HK-2 (cell line): Measurements from ENCODE around the gene EEF1A2.
"Not testable (repeated sequence)": the region's sequence is repeated elsewhere in the genome, so short reads cannot be mapped to it uniquely, and the experiment has no call there.

ENCODE experiments used
- DNase-seq: peaks from one replicate; pipeline ENCODE4 v3.0.0-alpha.2; 2018; ENCODE audit not compliant: unreplicated experiment

Gene EEF1A2

DNA sequence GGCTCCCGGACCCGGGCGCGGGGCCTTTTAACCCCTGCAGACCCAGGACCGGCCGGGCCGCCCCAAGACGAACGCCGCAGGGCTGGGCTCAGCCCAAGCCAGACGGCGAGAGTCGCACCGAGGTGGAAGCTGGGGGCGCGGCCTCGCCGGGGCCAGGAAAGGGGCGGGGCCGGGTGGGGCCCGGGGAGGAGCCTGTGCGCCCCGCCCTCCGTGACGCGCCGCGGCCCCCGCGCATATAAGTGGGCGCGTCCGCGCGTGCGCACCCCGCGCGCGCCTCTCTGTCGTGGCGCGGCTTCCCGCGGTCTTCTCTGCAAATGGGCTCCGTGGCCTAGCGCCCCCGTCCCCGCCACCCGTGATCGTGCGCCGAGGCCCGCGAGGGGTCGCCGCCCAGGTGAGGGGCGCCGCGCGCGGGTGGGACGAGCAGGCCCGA, 21.6 kb upstream of the EEF1A2 start, which contains the start of gene PPDPF:
PPDPF (plus strand) TSS at position 262 of the 430 bp plus-strand sequence. CDS start 544 bp downstream, outside the sequence.
- DNase-seq = peak; percentile 92

DNA sequence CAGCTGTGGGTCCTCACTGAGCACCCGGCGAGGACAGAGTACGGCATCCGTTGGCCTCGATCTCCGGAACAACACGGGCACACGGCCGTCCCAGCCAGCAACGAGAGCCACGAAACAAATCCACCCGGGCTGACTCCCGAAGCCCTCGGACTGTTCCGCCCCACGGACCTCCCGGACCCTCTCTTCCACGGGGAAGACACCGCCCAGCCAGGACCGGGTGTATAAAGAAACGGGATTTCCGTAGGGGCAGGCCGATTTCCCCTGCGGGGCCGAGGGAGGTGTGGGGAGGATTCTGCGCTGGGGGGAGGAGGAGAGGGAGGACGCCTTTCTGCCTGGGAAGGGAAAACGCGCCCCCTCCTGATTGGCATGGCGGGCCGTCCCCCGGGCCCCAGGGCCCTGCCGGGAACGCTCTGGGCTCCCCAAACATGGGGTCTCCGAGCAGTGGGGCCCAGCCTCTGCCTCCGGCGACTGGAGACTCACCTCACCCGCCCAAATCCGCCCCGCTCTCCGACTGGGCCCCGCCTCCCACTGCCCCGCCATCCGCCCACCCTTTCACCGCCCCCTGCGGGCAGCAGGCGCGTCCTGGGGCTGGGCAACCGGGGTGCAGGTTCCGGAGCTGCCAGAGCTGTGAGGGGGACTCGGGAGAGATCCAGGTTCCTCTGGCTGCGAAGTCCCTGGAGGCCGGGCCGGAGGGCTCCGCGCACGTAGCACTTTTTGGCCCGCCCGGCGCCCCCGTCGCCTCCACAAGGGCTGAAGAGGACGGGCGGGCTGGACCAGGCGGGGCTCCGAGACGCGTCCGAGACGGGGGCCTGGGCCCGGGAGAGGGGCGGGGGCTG, 21.0 kb upstream of the EEF1A2 start:
- DNase-seq = peak; percentile 87

DNA sequence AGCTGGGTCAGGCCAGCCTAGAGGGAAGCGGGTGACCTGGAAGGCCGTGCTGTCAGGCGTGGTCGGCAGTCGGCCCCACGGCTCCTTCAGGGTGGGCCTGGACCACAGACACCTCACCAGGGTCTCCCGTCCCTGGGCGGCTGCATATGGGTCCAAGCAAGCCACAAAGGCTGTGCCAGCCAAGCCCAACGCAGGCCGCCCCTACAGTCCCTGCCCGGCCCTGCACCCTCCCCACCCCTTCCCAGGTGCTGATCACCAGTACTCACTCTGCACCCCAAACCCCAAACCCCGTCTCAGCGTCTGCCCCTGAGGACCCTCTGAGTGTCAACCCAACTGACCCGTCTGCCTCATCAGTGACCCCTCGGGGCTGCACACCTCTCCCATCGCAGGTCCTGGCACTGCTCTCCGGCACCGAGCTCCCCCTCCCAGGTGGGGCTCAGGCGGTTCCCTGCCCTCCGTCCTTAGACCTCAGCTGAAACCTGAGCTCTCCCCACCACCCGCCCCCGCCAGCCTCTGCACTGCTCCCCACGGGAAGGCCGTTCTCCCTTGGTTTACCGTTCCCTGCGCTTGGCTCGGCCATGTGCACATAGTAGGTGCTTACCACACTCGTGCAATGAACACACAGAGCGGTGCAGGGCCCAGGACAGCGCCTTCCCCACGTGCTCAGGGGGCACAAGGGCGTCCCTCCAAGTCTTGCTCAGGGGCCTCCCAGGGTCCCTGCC, 20.2 kb upstream of the EEF1A2 start:
- DNase-seq = no peak

DNA sequence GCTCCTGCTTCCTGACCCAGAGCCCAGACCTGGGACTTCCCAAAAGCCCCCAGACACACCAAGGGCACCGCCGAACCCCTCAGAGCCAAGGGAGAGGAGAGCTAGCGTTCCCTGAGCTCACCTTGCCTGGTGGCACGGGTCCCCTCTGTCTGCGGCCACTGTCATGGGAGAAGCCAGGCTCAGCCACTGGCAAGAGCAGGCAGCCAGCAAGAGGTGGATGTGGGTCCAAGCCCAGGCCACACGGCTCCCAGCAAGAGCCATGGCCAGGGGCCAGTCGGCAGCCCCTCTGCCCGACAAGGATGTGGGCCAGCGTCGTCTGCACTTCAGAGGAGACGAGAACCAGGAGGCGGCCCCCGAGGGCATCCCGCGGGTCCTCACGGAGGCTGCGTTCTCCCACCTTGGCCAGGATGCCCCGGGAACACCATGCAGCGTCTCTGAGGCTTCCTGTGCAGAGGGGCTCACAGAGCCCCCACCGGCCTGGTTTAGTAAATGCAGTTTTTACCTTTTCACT, 19.5 kb upstream of the EEF1A2 start:
- DNase-seq = no peak

DNA sequence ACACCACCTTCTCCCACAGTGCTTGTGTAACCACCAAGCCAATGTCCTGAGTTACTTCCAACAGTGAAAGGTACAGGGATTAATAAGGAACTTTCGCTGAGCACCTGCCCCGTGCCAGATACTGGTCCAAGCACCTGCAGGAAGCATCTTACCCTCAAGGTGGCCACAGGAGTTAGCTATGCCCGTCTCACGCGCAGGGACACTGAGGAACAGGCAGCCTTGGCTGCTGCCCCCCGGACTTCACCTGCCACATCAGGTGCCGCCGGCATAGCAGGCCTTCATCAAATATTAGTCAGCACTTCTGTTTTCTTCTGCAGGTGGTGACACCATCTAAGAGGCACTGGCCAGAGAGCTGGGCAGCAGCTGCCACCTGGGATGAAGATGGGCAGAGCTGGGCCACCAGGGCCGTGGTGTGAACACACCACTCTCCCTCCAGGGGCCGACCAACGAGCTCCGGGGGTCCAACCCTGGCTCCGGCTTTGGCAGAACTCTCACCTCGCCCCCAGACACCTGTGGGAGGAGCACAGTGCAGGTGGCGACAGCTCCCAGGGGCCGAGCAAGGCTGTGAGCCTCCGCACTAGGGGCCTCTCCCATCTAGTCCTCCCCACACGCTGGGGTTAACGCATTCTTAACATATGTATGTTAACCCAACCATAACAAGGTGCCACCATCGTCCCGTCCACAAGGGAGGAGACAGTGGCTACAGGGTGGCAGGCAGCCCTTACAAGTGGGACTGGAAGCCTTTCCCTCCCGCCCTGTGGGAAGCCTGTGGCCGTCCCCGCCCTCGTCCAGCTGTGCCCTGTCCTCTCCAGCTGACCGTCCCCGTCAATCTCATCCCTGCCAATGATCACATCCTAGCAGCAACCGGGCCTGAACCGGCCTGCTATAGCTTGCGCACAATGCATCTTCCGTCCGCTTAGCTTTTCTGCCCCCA, 18.8 kb upstream of the EEF1A2 start:
- DNase-seq = no peak

DNA sequence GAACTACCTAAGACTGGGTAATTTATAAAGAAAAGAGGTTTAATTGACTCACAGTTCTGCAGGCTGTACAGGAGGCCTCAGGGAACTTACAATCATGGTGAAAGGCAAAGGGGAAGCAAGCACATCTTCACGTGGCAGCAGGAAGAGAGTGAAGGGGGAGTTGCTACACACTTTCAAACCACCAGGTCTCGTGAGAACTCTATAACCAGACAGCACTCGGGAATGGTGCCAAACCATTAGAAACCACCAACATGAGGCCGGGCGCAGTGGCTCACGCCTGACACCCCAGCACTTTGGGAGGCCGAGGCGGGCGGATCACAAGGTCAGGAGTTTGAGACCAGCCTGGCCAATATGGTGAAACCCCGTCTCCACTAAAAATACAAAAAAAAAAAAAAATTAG, 15.6 kb upstream of the EEF1A2 start:
- not testable (repeated sequence) for DNase-seq

DNA sequence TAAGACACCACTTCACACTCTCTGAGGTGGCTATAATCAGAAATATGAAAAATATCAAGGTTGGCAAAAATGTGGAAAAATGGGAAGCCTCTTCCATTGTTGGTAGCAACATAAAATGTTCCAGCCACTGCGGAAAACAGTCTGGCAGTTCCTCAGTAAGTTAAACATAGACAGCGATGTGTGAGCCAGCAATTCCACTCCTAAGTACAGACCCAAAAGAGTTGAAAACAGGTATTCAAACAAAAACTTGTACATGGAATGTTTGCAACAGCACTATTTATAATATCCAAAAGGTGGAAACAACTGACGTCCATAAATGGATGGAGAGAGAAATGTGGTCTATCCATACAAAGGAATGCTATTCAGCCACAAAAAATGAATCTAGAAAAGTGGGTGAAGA, 14.3 kb upstream of the EEF1A2 start:
- DNase-seq = no peak

DNA sequence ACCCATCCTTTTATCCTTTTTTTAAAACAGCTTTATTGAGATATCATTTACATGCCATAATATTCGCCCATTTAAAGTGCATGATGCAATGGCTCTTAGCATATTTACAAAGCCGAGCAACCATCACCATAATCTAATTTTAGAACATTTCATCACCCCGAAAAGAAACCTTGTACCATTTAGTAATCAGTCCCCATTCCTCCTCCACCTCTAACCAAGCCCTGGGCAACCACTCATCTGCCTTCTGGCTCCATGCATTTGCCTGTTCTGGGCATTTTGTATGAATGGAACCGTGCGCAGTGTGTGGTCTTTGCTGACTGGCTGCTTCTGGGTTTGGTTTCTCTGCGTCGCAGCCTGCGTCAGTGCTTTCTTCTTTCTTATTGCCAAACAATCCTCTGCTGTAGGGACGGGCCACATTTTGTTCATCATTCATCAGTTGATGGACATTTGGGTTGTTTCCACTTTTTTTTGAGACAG, 10.2 kb upstream of the EEF1A2 start:
- no peak for DNase-seq

DNA sequence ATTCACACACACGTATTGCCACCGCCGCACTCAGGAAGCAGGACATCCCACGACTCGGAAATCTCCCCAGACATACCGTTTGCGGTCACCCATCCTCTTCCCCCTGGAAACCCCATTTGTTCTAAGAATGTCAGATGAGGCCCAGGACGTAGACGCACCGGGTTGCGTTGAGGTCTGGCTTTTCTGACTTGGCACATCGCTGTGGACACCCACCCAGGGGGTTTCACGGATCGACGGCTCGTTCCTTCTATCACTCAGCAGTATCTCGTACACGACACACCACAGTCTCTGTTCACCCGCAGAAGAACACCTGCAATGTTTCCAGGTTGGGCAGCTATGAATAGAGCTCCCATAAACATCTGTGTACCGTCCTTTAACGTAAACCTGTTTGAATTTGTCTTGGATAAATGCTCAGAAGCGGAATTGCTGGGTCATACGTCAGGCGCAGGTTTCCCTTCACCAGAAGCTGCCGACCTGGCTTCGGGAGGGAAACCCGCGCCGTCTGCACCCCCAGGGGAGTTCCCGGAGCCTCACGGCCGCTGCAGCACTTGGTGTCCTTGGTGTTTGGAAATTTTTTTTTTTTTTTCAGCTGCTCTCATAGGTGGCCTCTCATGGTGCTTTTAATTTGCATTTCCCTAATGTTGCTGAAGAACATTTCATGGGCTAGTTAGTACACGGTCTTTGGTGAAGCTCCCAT, 9.3 kb upstream of the EEF1A2 start:
- DNase-seq = no peak

DNA sequence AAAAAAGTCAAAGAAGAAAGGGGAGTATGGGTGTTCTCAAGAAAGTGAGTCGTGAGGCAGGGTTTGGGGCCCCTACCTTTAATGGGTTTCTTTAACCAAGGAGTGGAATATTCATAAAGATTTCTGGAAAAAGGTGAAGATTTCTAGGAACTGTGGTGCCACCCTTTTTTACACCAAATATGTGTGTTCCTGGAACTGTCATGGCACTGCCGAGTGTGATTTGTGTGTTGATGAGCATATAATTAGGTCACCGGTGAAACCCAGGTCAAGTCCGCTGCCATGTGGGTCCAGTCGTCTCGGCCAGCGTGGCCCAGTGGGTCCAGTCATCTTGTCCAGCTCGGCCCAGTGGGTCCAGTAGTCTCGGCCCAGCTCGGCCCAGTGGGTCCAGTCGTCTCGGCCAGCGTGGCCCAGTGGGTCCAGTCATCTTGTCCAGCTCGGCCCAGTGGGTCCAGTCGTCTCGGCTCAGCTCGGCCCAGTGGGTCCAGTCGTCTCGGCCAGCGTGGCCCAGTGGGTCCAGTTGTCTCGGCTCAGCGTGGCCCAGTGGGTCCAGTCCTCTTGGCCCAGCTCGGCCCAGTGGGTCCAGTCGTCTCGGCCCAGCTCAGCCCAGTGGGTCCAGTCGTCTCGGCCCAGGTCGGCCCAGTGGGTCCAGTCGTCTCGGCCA, 8.3 kb upstream of the EEF1A2 start:
- DNase-seq = no peak

DNA sequence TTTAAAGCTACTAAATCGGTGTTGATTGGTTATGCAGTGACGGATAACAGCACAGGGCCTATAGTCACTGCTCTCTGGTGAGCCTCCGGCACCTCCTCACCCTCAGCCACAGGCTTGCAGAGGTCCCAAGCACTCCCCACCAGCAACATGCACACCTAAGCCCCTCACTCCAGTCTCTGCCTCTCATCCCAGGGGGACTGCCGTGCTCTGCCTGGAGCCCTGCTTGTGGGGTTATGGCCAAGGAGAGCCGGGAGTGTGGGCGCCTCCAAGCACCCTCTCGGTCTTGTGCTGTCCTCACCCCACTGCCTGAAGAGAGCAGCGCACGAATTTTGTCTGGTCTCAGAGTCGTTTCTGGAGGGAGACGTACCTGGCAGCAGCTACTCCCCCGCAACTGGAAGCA, 6.8 kb upstream of the EEF1A2 start:
- no peak for DNase-seq

DNA sequence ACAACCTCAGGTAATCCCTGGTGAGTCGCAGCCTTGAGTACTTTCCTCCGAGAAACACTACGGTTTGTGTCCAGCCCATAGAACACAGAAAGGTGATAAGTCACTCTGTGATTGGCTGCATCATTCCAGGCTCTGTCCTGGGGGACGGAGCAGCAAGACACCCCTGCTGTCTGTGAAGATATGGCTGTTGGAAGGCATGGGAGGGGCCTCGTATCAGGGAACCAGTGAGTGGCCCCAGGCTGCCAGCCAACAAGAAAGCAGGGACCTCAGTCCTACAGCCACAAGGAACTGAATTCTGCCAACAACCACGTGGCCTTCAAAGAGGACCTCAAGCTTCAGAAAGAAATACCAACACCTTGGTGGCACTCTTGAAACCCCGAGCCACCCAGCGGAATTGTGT, 6.4 kb upstream of the EEF1A2 start:
- no peak for DNase-seq

DNA sequence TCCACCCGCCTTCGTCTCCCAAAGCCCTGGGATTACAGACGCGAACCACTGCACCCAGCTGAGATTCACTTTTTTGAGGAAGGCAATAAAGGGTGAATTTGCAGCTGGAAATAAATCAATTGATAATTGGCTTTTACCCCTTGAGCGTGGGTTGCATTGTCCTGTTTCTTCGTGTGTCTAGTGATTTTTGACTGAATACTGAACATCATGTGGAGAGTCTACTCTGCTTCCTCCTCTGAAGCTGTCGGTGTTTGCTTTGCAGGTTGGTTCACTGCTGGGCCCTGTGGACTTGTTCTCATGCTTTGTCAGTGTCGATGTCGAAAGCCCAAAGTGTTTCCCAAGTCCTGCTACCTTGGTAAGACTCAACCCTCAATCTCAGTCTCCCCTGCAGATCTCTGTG, 5.8 kb upstream of the EEF1A2 start:
- DNase-seq = no peak

DNA sequence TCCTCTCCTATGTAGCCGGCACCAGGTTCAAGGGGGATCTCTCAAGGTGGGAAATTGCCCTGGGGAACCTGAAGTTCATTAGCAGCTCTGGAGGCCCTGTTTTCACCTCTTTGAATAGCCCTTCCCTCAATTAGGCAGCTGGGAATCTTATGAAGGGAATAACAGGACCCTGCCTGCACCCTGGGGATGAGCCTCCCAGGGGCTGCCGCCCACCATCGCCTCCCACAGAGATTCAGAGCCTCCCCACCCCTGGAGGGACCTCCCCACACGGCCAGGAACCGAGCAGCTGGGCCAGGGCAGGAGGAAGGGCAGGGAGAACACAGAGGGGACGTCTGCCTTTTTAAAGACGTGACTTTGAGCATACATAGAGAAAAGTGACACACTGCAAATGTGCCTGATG, 4.6 kb upstream of the EEF1A2 start:
- no peak for DNase-seq

DNA sequence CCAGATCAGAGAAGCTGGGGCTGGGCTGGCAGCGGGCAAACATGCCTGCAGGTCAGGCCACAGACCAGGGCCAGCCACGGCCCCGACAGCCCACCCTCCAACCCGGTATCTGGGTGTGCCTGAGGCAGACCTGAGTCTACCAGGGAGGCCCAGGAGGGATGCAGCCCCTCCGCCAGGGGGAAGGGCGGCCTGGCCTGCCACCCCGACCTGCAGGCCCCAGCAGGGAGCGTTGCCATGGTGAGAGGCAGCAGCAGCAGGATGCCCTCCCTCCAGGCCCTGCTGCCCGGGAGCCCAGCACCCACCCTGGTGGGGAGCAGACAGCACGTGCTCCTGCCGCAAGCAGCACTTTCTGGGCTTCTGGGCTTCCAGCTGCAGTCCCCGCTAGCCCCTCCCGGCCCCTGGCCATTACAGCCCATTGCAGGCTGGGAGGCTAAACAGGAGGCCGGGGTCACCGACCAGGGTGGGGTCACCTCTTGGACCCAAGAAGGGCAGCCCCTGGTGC, 3.8 kb upstream of the EEF1A2 start:
- no peak for DNase-seq

DNA sequence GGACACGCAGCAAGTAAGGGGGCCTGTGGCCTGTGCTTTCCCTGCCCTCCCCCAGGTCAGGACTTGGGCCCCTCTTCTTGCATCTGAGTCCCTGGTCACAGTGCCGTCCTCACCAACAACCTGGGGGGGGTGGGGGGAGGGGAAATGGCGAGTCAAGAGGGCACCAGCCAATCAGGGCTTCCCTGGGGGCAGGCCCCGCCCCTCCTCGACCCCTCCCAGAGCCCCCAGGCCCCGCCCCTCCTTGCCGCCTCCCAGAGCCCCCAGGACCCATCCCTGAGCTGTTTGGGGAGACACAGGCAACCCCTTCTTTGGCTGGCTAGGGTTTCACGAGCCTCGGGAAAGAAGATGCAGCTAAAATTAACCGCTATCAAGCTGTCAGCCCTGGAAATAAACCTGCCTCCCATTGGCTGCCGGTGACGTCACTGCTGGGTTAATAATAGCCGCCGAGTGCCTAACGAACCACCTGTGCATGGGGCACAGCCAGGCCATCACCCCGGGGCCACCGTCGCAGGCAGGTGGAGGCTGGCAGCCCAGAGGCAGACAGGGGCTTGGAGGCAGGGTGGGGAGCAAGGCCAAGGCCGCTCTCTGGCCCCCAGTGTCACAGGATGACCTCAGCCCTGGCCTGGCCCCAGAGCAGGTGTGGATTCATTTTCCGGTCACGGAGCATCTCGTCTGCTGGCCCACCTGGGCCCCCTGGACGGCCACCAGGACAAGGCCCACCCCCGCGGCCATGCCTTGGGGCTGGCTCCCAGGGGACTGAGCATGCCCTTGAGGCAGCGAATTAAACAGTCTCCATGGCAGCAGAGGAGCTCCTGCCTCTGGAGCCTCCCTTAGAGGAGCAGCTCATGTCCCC, 3.2 kb upstream of the EEF1A2 start:
- no peak for DNase-seq

DNA sequence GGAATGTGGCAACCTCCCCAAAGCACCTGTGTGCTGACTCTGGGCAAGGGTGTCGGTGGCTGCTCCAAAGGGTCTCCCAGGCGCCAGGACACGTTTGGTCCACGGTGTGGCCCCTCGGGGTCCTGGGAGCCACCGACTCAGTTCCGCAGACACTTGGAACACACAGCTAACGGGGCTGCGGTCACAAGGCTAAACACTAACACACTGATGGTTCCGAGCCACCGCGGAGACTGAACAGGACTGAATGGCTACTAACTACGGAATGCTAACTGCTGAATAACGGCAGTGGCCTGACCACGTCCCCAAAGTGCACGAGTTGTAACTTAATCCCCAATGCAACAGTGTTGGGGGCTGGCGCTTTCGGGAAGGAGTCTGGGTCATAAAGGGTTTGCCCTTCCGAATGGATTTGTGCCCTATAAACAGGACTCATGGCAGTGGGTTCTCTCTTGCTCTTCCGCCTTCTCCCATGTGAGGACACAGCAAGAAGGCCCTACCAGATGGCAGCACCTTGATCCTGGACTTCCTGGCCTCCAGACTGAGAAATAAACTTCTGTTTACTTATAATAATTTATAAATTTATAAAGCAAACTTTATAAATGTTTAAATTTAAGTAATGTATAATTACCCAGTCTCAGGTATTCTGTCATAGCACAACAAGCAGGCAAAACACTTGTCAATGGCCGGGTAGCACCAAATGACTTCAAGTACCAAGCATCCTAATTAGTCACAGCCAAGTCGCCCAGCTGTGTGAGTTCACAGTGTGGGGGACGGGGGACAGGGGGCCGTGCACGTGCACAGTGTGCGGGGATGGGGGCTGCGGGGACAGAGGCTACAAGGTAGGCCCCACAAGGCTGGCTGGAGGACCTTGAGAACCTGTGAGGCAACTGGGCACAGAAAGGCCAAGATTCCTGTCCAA, 2.3 kb upstream of the EEF1A2 start:
- no peak for DNase-seq
